HG03432 (cell line): ENCODE measurements around the gene CCN6.
"Not testable (repeated sequence)": the region's sequence is repeated elsewhere in the genome, so short reads cannot be mapped to it uniquely, and the experiment has no call there.

Experiments used
- ATAC-seq: cut with Tn5 transposase; IDR thresholded peaks from one replicate; pipeline ENCODE4 v1.9.1; 2021; ENCODE audit warnings: mild to moderate bottlenecking, moderate library complexity; ENCODE audit not compliant: unreplicated experiment

The CCN6 gene

DNA sequence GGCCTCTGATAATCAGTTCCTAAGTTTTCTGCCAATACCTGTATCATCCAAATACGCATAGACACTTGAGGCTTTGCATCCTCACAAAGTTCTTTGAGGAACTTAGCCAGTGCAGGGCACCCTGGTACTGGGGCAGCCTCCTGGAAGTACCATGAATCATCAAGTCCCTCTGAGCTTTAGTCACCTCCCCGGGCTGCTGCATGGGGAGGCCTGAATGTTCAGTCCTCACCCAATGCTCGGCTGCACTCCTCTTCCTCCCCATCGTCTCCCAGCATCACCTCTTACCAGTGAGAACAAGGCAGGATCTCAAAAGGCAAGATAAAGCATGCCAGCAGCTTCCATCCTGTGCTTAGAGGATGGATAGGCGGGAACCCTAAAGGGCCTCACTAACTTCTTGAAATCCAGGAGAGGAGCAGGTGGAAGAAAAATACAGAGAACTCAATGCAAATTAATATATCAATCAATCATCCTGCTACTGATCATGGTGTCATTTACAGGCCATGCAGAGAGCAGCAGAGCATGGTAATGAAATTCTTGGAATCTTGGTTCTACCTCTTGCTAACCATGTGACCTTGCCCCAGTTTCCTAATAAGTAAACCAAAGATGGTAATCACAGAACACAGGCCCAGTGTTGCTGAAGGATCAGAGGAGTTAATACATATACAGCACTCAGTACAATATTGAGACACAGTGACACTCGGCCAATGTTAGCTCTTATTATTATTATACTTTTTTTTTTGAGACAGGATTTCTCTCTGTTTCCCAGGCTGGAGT lies 4.7 kb upstream of the CCN6 start:
- ATAC-seq = no peak

DNA sequence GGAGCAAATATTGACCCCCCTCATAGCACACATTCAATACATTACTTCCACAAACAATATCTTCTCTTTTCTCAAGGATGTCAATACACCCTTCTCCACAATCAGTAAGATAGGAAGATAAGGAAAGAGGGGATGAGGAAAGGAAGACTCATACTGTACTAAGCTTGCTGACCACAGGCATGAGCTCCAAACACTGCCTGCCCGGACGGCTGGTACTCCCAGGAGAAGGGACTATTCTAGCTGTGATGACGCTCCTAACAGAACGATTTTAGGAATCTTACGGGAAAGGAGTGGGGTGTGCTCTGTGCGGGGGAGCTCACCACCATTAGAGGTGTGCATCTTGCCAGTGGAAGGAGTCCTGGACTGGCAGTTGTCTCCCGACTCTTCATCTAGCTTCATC lies 3.9 kb upstream of the CCN6 start:
- ATAC-seq = no peak

DNA sequence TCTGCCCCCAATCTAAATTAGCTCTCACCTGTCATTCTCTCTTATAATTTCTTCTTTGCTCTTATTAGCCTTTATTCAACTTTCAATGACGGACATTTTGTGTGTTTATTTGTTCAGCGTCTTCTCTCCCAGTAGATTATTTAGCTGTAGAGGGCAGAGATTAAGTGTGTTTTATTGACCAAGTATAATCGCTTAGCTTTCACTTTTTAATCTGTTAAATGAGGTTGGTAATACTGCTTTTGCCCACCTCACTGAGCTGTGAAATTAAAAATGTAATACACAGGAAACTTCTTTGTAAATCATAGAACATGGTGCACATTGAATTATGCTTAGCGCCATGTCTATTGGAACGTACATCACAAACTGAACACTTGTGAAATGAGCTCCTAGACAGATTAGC lies 3.5 kb upstream of the CCN6 start:
- no peak for ATAC-seq

DNA sequence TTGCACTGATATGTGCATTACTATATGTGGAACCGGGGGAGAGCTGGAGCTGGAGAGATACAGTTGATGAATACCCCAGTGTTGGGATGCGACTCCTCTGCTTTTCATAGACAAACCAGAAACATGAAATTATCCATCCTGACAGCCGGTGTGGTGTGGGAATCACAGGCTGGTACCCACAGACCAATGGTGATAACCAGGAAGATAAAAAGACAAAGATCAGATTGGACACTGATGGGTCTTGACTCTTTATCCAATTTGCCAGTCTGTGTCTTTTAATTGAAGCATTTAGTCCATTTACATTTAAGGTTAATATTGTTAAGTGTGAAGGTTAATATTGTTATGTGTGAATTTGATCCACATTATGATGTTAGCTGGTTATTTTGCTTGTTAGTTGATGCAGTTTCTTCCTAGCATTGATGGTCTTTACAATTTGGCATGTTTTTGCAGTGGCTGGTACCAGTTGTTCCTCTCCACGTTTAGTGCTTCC lies 2.6 kb upstream of the CCN6 start:
- ATAC-seq = not testable (repeated sequence)

DNA sequence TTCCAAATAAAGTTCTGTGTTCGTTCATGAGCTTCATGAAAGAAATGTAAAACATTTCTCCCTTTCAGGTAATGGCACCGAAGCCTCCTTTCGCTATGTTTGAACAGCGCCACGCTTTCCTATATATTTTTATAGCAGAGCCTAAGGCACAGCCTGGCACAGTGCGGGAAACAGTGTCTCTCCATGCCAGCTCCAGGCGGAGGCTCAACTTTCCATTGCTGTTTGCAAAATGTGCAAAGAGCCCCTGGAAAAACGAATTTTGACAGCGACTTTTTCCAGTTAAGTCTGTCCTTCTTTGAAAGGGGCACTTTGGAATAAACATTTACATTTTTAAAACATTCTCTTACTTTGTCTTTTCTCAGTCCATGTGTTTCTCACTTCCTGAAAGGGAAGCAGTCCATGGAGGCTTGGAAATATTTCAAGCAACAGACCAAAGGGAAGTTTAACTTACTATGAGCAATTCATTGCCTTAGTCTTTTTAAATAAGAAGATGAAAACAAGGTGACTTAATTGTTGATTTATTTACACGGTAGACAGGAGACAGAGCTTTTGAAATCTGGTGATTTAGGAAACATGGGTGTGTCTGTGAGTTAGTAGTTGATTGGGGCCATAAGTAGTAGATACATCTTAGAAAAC lies 769 bp downstream of the CCN6 start:
- no peak for ATAC-seq

DNA sequence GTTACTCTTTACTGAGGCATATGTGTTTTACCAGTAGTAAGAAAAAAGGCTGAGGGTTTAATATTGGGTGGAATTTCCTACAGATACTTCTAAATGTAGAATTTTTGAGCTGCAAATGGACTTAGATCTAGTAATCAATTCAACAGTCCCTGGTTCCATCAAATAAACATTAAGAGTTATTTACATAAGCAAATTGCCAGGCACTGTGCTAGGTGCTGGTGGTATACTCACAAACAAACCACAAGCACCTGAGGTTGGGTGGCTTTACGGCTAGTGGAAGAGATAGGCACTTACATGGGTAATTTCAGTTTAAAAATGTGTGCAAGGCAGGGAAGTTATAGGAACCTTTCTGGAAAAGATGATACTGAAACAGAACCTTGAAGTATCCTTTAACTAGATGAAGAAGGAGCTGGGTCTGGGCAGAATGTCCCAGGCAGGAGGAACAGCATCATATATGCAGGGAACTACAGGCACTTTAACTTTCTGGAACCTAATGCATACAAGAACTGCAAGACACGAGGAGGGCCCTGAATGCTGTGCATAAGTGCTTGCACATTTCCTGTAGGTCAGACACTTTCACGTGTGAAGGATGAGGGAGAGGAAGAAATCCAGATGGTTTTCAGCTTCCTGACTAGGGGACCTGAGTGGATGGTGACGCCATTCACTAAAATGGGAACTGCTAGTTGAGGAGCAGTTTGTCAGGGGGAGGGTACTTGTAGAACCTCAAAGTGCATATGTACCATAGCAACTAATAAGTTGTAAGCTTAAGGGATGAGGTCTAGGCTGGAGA lies 4.5 kb downstream of the CCN6 start:
- no peak for ATAC-seq

DNA sequence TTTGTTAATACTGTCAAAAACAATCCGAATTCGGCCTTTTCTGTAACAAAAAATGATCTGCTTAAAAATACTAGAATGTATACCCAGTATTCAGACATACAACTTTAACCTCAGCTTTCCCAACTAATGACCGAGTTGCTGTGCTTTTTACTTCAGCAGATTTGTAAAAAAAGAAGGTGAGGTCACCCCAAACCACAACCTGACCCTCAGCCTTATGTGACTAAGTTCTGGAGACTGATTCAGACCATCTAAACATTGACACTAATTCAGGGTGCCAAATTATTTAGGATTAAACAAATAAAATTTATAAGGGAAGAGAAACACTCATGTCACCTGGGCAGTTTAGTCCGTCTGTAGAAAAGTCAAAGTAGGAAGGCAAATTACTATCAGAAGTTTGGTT lies 7.7 kb downstream of the CCN6 start:
- no peak for ATAC-seq

DNA sequence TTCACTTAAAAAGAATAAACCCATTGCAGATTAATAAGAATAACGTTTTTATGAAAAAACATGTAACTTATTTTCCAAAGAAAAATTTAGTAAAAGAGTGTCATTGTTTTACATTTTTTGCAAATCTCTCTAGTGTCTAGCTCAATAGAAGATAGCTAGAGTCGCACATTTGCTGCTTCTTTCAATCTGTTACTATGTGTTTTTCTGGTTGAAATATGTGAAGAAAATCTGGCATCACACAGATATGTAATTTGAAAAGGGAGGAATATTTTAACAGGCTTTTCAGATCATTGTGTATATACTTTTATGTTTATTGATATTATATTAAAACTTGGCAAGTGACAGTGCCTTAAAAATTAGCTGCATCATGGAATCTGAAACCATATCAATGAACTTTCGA lies 9.1 kb downstream of the CCN6 start:
- ATAC-seq = no peak

DNA sequence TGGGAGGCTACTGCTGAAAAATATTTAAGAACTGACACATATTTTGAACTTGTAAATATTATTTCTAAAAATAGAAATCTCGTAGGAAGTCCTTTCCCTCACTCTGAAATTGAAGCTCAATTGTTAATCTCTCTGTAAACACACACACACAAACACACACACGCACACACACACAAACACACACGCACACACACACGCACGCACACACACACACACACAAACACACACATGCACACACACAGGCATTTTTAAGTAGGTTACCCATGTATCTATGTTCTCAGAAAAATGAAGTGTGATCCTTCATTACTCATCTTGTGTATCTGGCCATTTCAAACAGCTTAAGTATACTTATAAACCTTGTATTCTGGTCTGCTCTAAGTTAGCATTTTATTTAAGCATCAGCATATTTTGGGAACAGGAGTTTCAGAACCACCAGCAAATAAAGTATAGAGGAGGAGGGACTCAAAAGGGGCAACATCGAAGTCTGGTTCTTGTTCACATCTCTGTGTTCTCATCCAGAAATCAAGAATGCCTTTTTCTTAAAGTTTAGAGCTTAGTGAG lies 11.6 kb downstream of the CCN6 start:
- ATAC-seq = no peak

DNA sequence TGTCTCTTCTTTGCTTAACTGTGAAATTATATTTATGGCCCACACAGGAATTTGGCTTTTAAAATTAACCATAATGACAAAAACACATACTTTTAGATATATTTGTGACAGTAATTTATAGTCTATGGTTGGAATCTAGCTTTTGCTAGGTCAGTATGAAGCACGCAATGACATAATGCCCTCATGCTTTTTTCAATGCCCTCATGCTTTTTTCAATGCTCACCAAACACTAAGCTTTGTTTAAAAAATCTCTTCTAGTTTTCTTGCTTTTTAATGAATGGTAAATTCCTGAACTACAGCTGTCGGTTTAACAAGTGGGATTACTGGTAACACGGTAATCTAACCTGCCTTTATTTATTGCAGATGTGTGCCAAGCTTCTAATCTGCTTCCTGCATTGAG lies 12.7 kb downstream of the CCN6 start:
- ATAC-seq = no peak

DNA sequence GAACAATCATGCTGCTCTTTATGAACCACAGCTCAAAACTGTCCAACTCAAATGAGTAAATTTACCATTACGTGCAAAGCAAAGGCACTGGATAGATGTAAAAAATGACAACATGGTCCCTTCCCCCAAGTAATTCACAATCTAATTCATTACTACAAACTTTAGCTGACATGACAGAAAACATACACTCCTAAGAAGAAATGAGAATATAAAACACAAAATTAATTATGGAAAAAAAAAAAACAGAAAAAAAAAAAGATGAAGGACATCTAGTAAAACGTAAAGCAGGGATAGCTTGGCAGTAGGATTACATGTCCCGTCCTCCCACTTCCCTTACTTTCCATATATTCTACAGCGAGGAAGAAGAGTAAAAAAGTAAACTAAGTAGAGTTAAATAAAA lies 27.7 kb downstream of the CCN6 start:
- no peak for ATAC-seq

DNA sequence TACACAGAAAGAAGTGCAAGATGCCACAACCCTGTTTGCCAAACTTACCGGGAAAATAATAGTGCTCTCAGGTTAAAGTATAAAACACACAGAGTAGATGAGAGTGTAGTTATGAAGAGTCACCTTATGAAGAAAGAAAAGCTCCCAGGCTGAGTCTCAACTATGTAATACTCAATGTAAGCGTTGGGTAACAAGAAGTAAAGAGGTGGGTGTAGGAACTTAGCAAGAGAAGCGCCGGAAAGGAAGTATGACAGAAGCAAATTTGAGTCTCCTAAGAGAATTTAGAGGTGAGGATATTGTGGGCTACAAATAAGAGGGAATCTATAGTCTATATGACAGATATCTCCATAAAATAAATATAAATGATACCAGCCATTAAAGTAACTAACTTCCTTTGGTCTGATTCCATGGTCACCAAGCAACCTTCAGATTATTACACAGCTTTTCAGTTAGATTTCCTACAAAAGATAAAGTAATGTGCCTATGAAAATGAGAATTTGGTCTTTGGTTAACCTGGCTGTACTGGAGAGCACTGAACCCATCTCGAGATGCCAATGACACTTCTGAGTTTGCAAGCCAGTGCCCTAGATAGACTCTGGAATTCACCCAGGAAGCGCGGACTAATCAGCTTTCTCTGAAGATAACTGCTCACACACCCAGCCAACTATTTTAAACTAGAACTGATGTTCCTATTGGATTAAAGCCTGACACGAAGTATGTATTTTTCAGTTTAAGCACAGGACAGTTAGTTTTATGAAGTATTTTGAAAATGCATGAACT lies 31.6 kb downstream of the CCN6 start:
- no peak for ATAC-seq

DNA sequence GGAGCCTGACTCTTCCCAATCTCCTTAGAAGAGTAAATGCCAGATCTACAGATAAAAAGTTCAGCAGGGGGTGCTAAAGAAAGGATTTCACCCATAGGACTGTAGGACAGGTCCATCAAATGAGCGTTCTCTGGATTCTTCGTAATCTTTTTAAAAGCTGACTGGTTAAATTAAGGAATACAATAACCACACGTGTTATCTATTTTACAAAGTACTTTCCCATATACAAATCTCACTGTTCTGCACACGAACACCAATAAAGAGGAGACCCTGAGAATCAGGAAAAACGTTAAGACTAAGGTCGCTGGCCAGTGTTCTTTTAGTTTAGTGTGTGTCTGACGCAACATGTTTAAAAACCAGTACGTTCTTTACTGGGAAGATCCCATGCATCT lies 32.8 kb downstream of the CCN6 start:
- peak; percentile 24 for ATAC-seq

DNA sequence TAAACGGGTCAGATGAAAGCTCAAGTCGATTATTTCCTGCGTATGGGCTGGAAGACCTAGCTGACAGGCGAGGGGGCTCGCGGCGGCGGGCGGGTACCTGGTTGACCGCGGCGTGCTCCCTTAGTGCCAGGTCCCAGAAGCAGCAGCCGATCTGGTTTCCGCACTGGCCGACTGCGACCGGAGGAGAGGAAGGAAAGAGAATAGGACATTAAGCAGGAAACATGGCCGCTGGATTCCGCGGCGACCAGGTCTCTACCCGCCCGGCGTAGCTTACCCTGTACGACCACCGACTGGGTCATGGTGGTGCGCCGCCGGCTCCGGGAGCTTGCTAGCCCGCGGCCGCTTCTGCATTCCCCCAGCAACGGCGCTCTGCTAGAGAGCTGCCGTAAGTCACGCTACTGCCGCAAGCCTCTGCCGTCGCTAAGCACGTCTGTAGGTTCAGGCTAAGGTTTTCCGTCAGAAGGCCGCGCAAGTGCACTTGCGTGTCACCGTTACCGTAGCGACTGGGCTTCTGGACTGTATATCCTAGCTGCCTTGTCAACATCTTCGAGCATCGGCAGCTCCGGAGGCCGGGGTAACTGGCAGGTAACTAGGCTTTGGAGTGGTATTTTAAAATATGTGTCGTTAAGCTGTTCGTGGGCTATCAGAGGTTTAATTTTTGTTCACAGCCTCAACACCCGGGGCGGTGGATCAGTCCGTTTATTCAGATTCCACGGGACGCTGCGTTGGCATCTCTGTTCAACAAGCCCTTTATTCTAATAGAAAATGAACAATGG lies 33.4 kb downstream of the CCN6 start, which contains the start of the genes FAM229B and TUBE1:
Gene FAM229B (plus strand): TSS at position 456 of the 776 bp plus-strand sequence. CDS start 11,693 bp downstream, outside the sequence.
Gene TUBE1 (minus strand): TSS at position 347 of the 776 bp plus-strand sequence. CDS start 48 bp downstream, at position 299.
- ATAC-seq = peak; percentile 97

DNA sequence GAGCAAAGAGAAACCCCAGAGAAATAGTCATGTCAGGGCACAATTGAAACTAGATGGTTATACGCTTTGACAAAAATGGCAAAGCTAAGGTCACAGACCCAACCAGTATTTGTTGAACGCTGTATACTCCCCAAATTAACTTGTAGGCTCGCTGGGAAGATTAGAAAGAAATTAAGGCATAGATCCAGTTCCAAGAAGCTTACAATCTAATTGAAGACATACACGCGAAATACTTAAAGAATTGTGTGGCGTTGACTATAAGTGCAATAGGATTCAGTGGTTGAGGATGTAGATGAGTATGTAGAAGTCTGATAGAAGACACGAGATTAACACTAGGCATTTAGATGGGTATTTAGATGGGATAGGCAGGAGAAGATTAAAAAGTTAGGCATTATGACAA lies 34.0 kb downstream of the CCN6 start:
- ATAC-seq = no peak

DNA sequence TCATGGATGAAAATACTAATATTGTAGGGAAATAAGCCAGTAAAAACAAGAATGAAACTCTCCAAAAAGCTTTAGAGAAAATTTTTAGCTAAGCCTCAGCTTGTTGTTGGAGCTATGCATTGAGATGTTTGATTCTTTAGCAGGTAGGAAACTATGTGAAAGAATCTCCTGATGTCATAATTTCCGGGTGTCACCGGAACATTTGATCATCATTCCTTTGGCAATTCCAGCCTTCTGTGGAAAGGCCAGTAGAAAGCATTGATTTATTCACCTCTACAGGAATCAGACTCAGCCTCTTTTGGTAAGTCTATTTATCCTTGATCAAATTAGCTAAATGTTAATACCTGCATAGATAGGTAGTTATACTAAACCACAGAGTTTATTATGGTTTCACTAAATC lies 43.0 kb downstream of the CCN6 start:
- ATAC-seq = no peak

DNA sequence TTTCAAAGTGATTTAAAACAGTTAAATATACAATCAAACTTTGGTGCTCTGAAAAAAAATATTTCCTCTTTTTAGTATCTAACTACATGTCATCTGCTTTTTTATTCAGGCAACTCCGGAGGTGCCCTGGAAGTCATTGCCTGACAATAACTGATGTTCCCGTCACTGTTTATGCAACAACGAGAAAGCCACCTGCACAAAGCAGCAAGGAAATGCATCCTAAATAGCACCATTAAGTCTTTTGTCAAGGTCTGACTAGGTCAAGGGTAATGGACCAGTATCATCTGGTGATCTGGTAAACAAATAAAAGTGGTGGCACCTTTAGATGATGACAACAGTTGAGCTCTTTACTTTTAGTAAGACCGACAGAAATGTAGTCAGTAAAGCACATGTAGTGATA lies 46.7 kb downstream of the CCN6 start:
- ATAC-seq = no peak

DNA sequence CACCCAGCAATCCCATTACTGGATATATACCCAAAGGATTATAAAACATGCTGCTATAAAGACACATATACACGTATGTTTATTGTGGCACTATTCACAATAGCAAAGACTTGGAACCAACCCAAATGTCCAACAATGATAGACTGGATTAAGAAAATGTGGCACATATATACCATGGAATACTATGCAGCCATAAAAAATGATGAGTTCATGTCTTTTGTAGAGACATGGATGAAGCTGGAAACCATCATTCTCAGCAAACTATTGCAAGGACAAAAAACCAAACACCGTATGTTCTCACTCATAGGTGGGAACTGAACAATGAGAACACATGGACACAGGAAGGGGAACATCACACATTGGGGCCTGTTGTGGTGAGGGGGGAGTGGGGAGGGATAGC lies 52.1 kb downstream of the CCN6 start:
- ATAC-seq = not testable (repeated sequence)

DNA sequence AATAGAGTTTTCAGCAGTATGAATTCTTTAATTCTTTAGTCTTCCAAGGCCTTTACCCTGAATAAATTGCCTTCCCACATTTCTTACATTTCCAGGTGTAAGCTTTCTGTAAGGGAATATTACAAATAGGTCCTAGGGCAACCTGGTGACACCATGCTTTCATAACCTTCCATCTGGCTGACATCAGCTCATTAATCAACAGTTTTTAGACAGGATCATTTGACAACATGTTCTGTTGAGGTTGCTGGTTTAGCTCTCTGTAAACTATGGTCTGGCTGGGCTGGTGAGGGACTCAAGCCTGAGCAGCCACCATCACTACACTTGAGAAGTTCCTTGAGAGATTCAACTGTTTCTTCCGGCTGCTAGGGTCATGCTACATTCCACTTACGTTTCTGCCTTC lies 52.7 kb downstream of the CCN6 start:
- no peak for ATAC-seq

DNA sequence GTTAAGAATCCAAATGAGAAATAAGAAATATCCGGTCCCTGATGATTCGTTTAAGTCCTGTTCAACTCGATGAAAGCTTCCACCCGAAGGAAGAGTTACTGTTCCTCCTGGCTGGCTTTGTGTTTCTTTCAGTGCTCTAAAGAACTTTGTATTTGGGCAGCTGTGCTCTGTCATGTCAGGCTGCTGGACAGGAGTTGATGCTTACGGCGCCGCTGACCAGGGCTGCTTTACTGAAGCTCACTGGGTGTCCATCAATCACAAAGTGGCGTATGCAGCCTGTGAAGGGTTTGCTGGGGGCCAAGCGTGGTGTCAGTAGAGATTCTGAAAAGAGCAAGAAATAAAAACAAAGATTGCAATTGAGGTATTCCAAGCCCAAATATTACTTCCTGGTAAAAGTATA lies 55.4 kb downstream of the CCN6 start:
- ATAC-seq = no peak
